Measurements from ENCODE around the gene COL4A2. TPM values are rescaled to one million over a fixed set of nuclear protein-coding genes. Genes with fewer than 3 reads are reported as not detected.

Gene COL4A2
- total RNA-seq, 3 donors from 2014 or later (not counting 1 experiment from before 2014, with no cell fraction given): not detected

- Mint-ChIP-seq H3K27ac (no peak overlapping the region), H3K36me3 (no peaks in the 10 kb centered on the region), H3K9me3 (no peaks in the 10 kb centered on the region), H3K4me3 (no peak overlapping the region), H3K27me3 (ENCODE audit: low read depth in 2 of 2) (peaks cover 0 to 4% of the 10 kb centered on the region in 2 donors), H3K4me1 (peaks cover 0 to 6% of the 10 kb centered on the region in 2 donors)
- DNase-seq (no peak), ATAC-seq (no peak)
- 94% methylated on average over 9 of the region's 9 CpGs for WGBS (ENCODE audit: insufficient coverage)
- Histone ChIP-seq H3K9me3 (ENCODE audit: control insufficient read depth, insufficient read depth, low read length) (no peaks in the 10 kb centered on the region), H3K36me3 (ENCODE audit: control insufficient read depth, insufficient read depth, low read length) (no peaks in the 10 kb centered on the region), H3K27me3 (ENCODE audit: control insufficient read depth, insufficient read depth, low read length) (no peaks in the 10 kb centered on the region), H3K4me1 (ENCODE audit: control insufficient read depth, insufficient read depth, low read length) (peaks cover 3% of the 10 kb centered on the region), H3K4me3 (ENCODE audit: low read length) (no peak overlapping the region), H3K27ac (ENCODE audit: low read length) (no peak overlapping the region)
- TF ChIP-seq, protein P1, sequence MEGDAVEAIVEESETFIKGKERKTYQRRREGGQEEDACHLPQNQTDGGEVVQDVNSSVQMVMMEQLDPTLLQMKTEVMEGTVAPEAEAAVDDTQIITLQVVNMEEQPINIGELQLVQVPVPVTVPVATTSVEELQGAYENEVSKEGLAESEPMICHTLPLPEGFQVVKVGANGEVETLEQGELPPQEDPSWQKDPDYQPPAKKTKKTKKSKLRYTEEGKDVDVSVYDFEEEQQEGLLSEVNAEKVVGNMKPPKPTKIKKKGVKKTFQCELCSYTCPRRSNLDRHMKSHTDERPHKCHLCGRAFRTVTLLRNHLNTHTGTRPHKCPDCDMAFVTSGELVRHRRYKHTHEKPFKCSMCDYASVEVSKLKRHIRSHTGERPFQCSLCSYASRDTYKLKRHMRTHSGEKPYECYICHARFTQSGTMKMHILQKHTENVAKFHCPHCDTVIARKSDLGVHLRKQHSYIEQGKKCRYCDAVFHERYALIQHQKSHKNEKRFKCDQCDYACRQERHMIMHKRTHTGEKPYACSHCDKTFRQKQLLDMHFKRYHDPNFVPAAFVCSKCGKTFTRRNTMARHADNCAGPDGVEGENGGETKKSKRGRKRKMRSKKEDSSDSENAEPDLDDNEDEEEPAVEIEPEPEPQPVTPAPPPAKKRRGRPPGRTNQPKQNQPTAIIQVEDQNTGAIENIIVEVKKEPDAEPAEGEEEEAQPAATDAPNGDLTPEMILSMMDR (IDR thresholded peaks at IDR 0.05): no peak
- intact Hi-C loops (cut with micrococcal nuclease): no loop called here
These were observed 245.7 kb downstream of the COL4A2 start for GRCh38 chr13:110552767-110553166.

GRCh38 chr13:110553417-110553816, 246.3 kb downstream of the COL4A2 start:
- H3K4me3 Mint-ChIP-seq: no peak overlapping the region
- intact Hi-C loops (cut with micrococcal nuclease): no loop called here
- H3K27me3 Mint-ChIP-seq (ENCODE audit: low read depth in 2 of 2): peaks cover 0 to 4% of the 10 kb centered on the region in 2 donors
- Histone ChIP-seq H3K9me3 (ENCODE audit: control insufficient read depth, insufficient read depth, low read length) (no peaks in the 10 kb centered on the region), H3K36me3 (ENCODE audit: control insufficient read depth, insufficient read depth, low read length) (no peaks in the 10 kb centered on the region), H3K4me1 (ENCODE audit: control insufficient read depth, insufficient read depth, low read length) (peaks cover 3% of the 10 kb centered on the region), H3K4me3 (ENCODE audit: low read length) (no peak overlapping the region), H3K27me3 (ENCODE audit: control insufficient read depth, insufficient read depth, low read length) (no peaks in the 10 kb centered on the region), H3K27ac (ENCODE audit: low read length) (no peak overlapping the region)
- ATAC-seq: no peak
- TF ChIP-seq, protein P1 (IDR thresholded peaks at IDR 0.05): no peak
- peaks cover 0 to 6% of the 10 kb centered on the region in 2 donors for H3K4me1 Mint-ChIP-seq
- 74% methylated on average over 4 of the region's 4 CpGs for WGBS (ENCODE audit: insufficient coverage)
- H3K27ac Mint-ChIP-seq: no peak overlapping the region
- H3K36me3 Mint-ChIP-seq: no peaks in the 10 kb centered on the region
- no peaks in the 10 kb centered on the region for H3K9me3 Mint-ChIP-seq
- DNase-seq: no peak

DNA sequence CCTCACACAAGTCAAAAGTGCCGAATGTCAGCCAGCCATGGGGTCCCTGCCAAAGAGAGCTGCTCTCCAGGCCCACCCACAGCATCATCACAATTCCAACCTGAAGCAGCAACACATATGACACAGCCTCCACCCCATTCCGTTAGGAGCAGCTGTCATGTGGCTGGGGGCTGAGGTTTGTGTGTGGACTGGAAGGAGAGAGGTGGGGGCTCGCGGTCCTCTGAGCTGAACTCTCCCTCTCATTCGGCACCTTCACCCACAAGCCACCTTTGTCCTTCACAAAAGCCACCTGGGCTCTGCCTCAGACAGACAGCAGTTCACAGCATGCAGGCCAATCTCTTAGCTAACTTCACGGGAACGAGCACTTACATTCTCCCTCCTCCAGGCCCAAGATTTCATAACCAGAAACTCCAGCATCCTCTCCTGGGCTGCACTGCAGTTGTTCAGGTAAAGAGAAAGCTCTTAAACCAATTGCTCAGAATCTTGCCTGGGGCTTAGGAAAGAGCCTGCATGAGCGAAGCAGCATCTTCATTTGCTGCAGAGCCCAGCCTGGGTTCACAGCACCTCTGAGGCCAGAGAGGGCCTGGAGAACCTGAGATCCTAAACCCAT, 247.2 kb downstream of the COL4A2 start:
- H3K4me1 ChIP-seq (ENCODE audit: control insufficient read depth, insufficient read depth, low read length): peaks cover 3% of the 10 kb centered on the region
- WGBS (ENCODE audit: insufficient coverage): 89% methylated on average over 7 of the region's 8 CpGs
- Mint-ChIP-seq H3K36me3 (no peaks in the 10 kb centered on the region), H3K27me3 (ENCODE audit: low read depth in 2 of 2) (peaks cover 0 to 4% of the 10 kb centered on the region in 2 donors), H3K4me3 (no peak overlapping the region), H3K9me3 (no peaks in the 10 kb centered on the region), H3K4me1 (peaks cover 0 to 6% of the 10 kb centered on the region in 2 donors), H3K27ac (no peak overlapping the region)
- H3K27me3 ChIP-seq (ENCODE audit: control insufficient read depth, insufficient read depth, low read length): no peaks in the 10 kb centered on the region
- H3K4me3 ChIP-seq (ENCODE audit: low read length): no peak overlapping the region
- no peaks in the 10 kb centered on the region for H3K36me3 ChIP-seq (ENCODE audit: control insufficient read depth, insufficient read depth, low read length)
- H3K27ac ChIP-seq (ENCODE audit: low read length): no peak overlapping the region
- intact Hi-C loops (cut with micrococcal nuclease): no loop called here
- no peak for ATAC-seq
- no peaks in the 10 kb centered on the region for H3K9me3 ChIP-seq (ENCODE audit: control insufficient read depth, insufficient read depth, low read length)
- DNase-seq: no peak
- TF ChIP-seq, protein P1 (IDR thresholded peaks at IDR 0.05): no peak

GRCh38 chr13:110554946-110555345, 247.9 kb downstream of the COL4A2 start:
- DNase-seq (no peak), ATAC-seq (no peak)
- Mint-ChIP-seq H3K27me3 (ENCODE audit: low read depth in 2 of 2) (peaks cover 0 to 4% of the 10 kb centered on the region in 2 donors), H3K36me3 (no peaks in the 10 kb centered on the region), H3K27ac (no peak overlapping the region), H3K4me3 (no peak overlapping the region), H3K9me3 (no peaks in the 10 kb centered on the region), H3K4me1 (peaks cover 0 to 6% of the 10 kb centered on the region in 2 donors)
- 79% methylated on average over 15 of the region's 16 CpGs for WGBS (ENCODE audit: insufficient coverage)
- Histone ChIP-seq H3K4me3 (ENCODE audit: low read length) (no peak overlapping the region), H3K9me3 (ENCODE audit: control insufficient read depth, insufficient read depth, low read length) (no peaks in the 10 kb centered on the region), H3K27me3 (ENCODE audit: control insufficient read depth, insufficient read depth, low read length) (no peaks in the 10 kb centered on the region), H3K4me1 (ENCODE audit: control insufficient read depth, insufficient read depth, low read length) (peaks cover 3% of the 10 kb centered on the region), H3K27ac (ENCODE audit: low read length) (no peak overlapping the region), H3K36me3 (ENCODE audit: control insufficient read depth, insufficient read depth, low read length) (no peaks in the 10 kb centered on the region)
- TF ChIP-seq, protein P1 (IDR thresholded peaks at IDR 0.05): no peak
- intact Hi-C loops (cut with micrococcal nuclease): no loop called here

Measured in natural killer cell (primary cell).